Breast epithelium (tissue), 4 donors: ENCODE measurements around the gene LENG1. TPM values are rescaled to one million over a fixed set of nuclear protein-coding genes. Genes with fewer than 3 reads are reported as not detected.

ENCODE experiments used
- DNase-seq, 2 donors: peaks; one replicate each; pipeline ENCODE4 v3.0.0-alpha.2; 2019; ENCODE audit warnings: low spot score in 2 of 2
- H3K27ac ChIP-seq, 2 donors: fragments of 200-600 bp; sonication (generic) in 1 of 2; one replicate each; pipeline ENCODE4 v1.5.1; 2016 to 2019; ENCODE audit warnings: mild to moderate bottlenecking in 1 of 2
- H3K27me3 ChIP-seq, 2 donors: fragments of 200-600 bp; sonication (generic) in 1 of 2; one replicate each; pipeline versions ENCODE4 v1.5.1 to v1.6.0; 2017 to 2019; ENCODE audit warnings: control low read depth in 1 of 2, mild to moderate bottlenecking in 1 of 2
- H3K36me3 ChIP-seq: fragments of 200-600 bp; one replicate; pipeline ENCODE4 v1.5.1; 2019
- H3K4me1 ChIP-seq, 2 donors: fragments of 200-600 bp; sonication (generic); one replicate each; pipeline ENCODE4 v1.5.1; 2016 to 2019; ENCODE audit warnings: control low read depth in 1 of 2
- H3K4me3 ChIP-seq, 3 donors: fragments of 200-600 bp; sonication (generic); 1 replicate in 2 of 3; 2 replicates in 1 of 3; pipeline ENCODE4 v1.5.1; 2016 to 2019; ENCODE audit warnings: mild to moderate bottlenecking in 3 of 3, moderate library complexity in 2 of 3
- H3K9me3 ChIP-seq, 2 donors: fragments of 200-600 bp; sonication (generic) in 1 of 2; one replicate each; pipeline ENCODE4 v1.5.1; 2016 to 2019; ENCODE audit warnings: control low read depth in 1 of 2
- POLR2A ChIP-seq: fragments of 450-650 bp; IDR thresholded peaks from one replicate; pipeline ENCODE4 v1.6.1; 2016; ENCODE audit warnings: antibody characterized with exemption, mild to moderate bottlenecking, moderate library complexity
- POLR2AphosphoS5 ChIP-seq, 3 donors: sonication (generic); formaldehyde crosslinking; IDR thresholded peaks; one replicate each; pipeline ENCODE4 v1.6.1; 2017; ENCODE audit warnings: antibody characterized with exemption in 3 of 3
- intact Hi-C: fragments of 100-400 bp; cut with DNase I; formaldehyde crosslinking; loops from one replicate; pipeline ENCODE4 v1.15.1; 2023; ENCODE audit warnings: low total_unique reads
- total RNA-seq, 3 donors: library from RNA; depleted of rRNA; stranded (reverse); fragments of >200 nt; gene quantifications; one replicate each; pipeline ENCODE4 v1.1.0, GENCODE V29; 2016
- TF ChIP-seq, protein P1 (sequence below), 3 donors: fragments of 450-650 bp; IDR thresholded peaks; one replicate each; pipeline ENCODE4 v1.5.1; 2016 to 2017; ENCODE audit warnings: antibody characterized with exemption in 3 of 3, mild to moderate bottlenecking in 3 of 3, moderate library complexity in 3 of 3

The LENG1 gene
- total RNA-seq, 3 donors from 2014 or later, result 6.4 to 8.5 (median 8.0) TPM

DNA sequence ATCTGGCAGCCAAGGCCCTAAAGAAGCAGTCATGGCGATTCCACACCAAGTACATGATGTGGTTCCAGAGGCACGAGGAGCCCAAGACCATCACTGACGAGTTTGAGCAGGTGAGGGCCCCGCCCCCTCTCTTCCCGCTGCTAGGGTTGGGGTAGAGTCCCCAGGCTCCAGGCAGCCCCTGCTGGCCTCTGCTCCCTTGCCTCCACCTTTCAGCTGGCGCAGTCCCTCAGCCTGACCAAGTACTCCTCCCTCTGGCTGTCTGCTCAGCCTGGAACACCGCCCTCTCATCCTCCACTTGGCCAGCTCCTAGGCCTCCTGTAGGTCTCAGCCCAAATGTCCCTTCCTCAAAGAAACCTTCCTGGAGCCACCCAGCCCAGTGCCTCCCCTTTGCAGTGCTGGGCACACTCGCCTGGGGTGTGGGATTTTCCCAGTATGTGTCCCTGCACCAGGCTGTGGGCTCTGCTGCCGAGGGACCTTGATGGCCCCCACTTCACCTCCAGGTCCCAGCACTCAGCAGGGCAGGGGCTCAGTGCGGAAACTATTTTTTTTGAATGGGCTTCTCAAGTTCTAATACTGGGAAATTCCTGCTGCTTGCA, 5.7 kb downstream of the LENG1 start:
- no peaks in the 10 kb centered on the region for H3K27me3 ChIP-seq
- peaks cover 4% of the 10 kb centered on the region for H3K36me3 ChIP-seq
- H3K9me3 ChIP-seq, result no peaks in the 10 kb centered on the region
- TF ChIP-seq, protein P1, sequence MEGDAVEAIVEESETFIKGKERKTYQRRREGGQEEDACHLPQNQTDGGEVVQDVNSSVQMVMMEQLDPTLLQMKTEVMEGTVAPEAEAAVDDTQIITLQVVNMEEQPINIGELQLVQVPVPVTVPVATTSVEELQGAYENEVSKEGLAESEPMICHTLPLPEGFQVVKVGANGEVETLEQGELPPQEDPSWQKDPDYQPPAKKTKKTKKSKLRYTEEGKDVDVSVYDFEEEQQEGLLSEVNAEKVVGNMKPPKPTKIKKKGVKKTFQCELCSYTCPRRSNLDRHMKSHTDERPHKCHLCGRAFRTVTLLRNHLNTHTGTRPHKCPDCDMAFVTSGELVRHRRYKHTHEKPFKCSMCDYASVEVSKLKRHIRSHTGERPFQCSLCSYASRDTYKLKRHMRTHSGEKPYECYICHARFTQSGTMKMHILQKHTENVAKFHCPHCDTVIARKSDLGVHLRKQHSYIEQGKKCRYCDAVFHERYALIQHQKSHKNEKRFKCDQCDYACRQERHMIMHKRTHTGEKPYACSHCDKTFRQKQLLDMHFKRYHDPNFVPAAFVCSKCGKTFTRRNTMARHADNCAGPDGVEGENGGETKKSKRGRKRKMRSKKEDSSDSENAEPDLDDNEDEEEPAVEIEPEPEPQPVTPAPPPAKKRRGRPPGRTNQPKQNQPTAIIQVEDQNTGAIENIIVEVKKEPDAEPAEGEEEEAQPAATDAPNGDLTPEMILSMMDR (IDR thresholded peaks at IDR 0.05), result no peak
- TF ChIP-seq POLR2A (no peak), POLR2AphosphoS5 (IDR thresholded peaks at IDR 0.05) (no peak)
- H3K4me1 ChIP-seq, result no peaks in the 10 kb centered on the region
- H3K27ac ChIP-seq, result peak overlapping the region in 1 of 2 donors; percentile 70
- intact Hi-C loops, result no loop called here
- H3K4me3 ChIP-seq, result no peak overlapping the region
- no peak for DNase-seq

DNA sequence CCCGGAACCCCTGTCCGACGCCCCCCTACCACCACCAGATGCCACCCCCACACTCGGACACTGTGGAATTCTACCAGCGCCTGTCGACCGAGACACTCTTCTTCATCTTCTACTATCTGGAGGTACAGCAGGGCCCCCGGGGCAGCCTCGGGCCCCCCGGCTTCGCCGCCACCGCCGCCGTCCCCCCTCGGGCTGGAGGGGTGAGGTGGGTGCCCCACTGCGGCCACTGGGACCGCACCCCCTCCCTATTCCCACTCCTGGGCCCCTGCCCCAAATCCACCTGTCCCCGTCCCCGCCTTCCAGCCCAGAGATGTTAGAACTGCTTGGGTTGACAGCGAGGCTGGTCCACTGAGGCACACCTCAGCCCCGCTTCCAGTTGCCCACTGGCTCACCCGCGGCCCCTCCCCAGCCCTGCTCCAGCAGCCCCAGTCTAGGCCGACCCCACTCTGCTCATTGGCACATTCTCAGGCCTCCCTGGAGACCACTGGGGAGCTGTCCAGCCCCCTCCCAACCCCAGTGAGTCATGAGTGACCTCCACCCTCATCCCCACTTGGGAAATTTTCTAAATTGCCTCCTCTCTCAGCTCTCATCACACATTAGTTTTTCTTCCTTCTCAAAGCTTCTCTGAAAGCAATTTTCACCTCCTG, 6.5 kb downstream of the LENG1 start:
- intact Hi-C loops, result no loop called here
- TF ChIP-seq POLR2AphosphoS5 (IDR thresholded peaks at IDR 0.05) (no peak), POLR2A (no peak)
- TF ChIP-seq, protein P1 (IDR thresholded peaks at IDR 0.05), result no peak
- no peaks in the 10 kb centered on the region for H3K27me3 ChIP-seq
- no peaks in the 10 kb centered on the region for H3K4me1 ChIP-seq
- no peaks in the 10 kb centered on the region for H3K9me3 ChIP-seq
- H3K4me3 ChIP-seq, result no peak overlapping the region
- DNase-seq, result no peak
- H3K36me3 ChIP-seq, result peaks cover 4% of the 10 kb centered on the region
- H3K27ac ChIP-seq, result peak overlapping the region in 1 of 2 donors; percentile 70

DNA sequence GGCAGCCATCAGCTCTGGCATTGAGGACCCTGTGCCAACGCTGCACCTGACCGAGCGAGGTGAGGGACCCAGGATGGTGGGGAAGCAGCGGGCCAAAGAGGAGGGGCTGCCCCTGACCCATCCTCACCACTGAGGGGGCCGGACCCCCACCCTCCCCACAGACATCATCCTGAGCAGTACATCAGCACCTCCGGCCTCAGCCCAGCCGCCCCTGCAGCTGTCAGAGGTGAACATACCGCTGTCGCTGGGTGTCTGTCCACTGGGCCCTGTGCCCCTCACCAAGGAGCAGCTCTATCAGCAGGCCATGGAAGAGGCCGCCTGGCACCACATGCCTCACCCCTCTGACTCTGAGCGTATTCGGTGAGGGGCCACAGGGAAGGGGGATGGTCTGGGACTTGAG, 7.3 kb downstream of the LENG1 start:
- no peaks in the 10 kb centered on the region for H3K27me3 ChIP-seq
- H3K9me3 ChIP-seq, result no peaks in the 10 kb centered on the region
- H3K4me3 ChIP-seq, result no peak overlapping the region
- no peak overlapping the region for H3K27ac ChIP-seq
- H3K36me3 ChIP-seq, result peaks cover 4% of the 10 kb centered on the region
- intact Hi-C loops, result no loop called here
- TF ChIP-seq, protein P1 (IDR thresholded peaks at IDR 0.05), result no peak
- TF ChIP-seq POLR2A, result no peak
- TF ChIP-seq POLR2AphosphoS5 (IDR thresholded peaks at IDR 0.05), result no peak
- H3K4me1 ChIP-seq, result no peaks in the 10 kb centered on the region
- no peak for DNase-seq

DNA sequence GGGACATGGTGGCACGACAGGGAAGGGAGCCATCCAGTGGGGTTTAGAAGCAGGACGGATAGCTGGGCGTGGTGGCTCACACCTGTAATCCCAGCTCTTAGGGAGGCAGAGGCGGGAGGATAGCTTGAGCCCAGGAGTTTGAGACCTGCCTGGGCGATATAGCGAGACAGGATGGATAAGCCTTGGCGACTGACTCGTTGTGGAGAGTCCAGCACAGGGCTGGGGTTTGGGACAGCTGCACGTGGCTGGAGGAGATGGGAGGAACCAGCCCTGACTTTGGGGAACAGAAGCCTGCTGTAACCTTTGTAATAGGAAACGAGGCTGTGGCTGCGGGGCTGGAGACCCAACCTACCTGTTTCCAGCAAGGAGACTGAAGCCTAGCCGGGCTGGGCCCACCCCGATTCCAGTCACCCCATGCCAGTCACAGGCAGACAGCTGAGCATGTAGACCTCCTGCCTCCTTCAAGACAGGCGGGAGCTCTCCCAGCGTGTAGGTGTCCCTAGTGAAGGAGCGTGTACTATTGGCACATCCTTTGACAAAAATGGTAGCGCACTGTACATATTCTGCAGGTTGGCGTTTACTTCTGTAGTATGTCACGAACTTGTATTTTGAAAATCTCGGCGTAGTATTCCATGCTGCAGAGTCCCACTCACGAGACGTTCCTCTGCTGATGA, 8.0 kb downstream of the LENG1 start:
- Histone ChIP-seq H3K27ac (no peak overlapping the region), H3K4me1 (no peaks in the 10 kb centered on the region), H3K27me3 (no peaks in the 10 kb centered on the region), H3K9me3 (no peaks in the 10 kb centered on the region), H3K36me3 (peaks cover 4% of the 10 kb centered on the region), H3K4me3 (no peak overlapping the region)
- TF ChIP-seq, protein P1 (IDR thresholded peaks at IDR 0.05), result no peak
- TF ChIP-seq POLR2AphosphoS5 (IDR thresholded peaks at IDR 0.05) (no peak), POLR2A (no peak)
- no peak for DNase-seq
- intact Hi-C loops, result no loop called here
